GM18499 (cell line): ENCODE measurements around the gene SNW1.
"Not testable (repeated sequence)": the region's sequence is repeated elsewhere in the genome, so short reads cannot be mapped to it uniquely, and the experiment has no call there.

Source experiments
- ATAC-seq: cut with Tn5 transposase; IDR thresholded peaks from one replicate; pipeline ENCODE4 v1.9.1; 2021; ENCODE audit warnings: moderate number of reproducible peaks; ENCODE audit not compliant: insufficient read depth, unreplicated experiment

SNW1 gene

GRCh38 chr14:77752799-77753516, 8.0 kb downstream of the SNW1 start:
- no peak for ATAC-seq

GRCh38 chr14:77752266-77752665, 8.7 kb downstream of the SNW1 start:
- no peak for ATAC-seq

- not testable (repeated sequence) for ATAC-seq
These were observed 13.5 kb downstream of the SNW1 start for GRCh38 chr14:77747425-77747824.

GRCh38 chr14:77746064-77746702, 14.8 kb downstream of the SNW1 start:
- no peak for ATAC-seq

GRCh38 chr14:77741438-77741837, 19.5 kb downstream of the SNW1 start:
- ATAC-seq: no peak

GRCh38 chr14:77738559-77739250, 22.3 kb downstream of the SNW1 start:
- peak; percentile 88 for ATAC-seq

- no peak for ATAC-seq
These were observed 29.9 kb downstream of the SNW1 start for GRCh38 chr14:77730976-77731497.

GRCh38 chr14:77722301-77722700, 38.7 kb downstream of the SNW1 start:
- ATAC-seq: no peak

- no peak for ATAC-seq
These were observed 39.5 kb downstream of the SNW1 start for GRCh38 chr14:77721437-77721836.

GRCh38 chr14:77717608-77718305, 43.2 kb downstream of the SNW1 start:
- ATAC-seq: no peak

GRCh38 chr14:77714926-77715325, 46.0 kb downstream of the SNW1 start:
- ATAC-seq: no peak

- no peak for ATAC-seq
These were observed 50.6 kb downstream of the SNW1 start for GRCh38 chr14:77710364-77710763.

GRCh38 chr14:77709412-77709811, 51.5 kb downstream of the SNW1 start:
- ATAC-seq: no peak

GRCh38 chr14:77708749-77709148, 52.2 kb downstream of the SNW1 start:
- no peak for ATAC-seq

GRCh38 chr14:77707724-77708408, 53.1 kb downstream of the SNW1 start, which contains the start of the genes ALKBH1 and SLIRP:
ALKBH1 (minus strand) TSS chr14:77708023; CDS start chr14:77708004, 19 bp downstream.
SLIRP (plus strand) TSS chr14:77708103; CDS start chr14:77708112, 9 bp downstream.
- ATAC-seq: peak; percentile 86

GRCh38 chr14:77707355-77707723, 53.6 kb downstream of the SNW1 start:
- peak; percentile 17 for ATAC-seq

- no peak for ATAC-seq
These were observed 69.7 kb downstream of the SNW1 start for GRCh38 chr14:77691259-77691658.

GRCh38 chr14:77682158-77682553, 78.8 kb downstream of the SNW1 start:
- no peak for ATAC-seq

GRCh38 chr14:77681196-77682157, 79.5 kb downstream of the SNW1 start:
- no peak for ATAC-seq
